GM12878 (cell line): Measurements from ENCODE around the gene TYSND1. TPM values are rescaled to one million over a fixed set of nuclear protein-coding genes. Genes with fewer than 3 reads are reported as not detected.

ENCODE experiments used
- ATAC-seq: fragments of 200-7000 bp; cut with Tn5 transposase; 3 replicates; pipeline ENCODE4 v1.9.1; 2020; ENCODE audit warnings: mild to moderate bottlenecking, moderate library complexity
- BruUV-seq: library from RNA; stranded (reverse); fragments of 400-500 nt; replicated peaks from 2 replicates; lab custom pipeline; 2021; lab: Mats Ljungman, UMichigan
- CTCF ChIA-PET: fragments of 300-600 bp; sonication (Branson Sonifier 250); formaldehyde crosslinking; extraction: SDS; loops from one replicate; lab custom pipeline; 2021; ENCODE audit warnings: inconsistent platforms; lab: Yijun Ruan, JAX
- POLR2A ChIA-PET: fragments of 350-600 bp; formaldehyde crosslinking; extraction: SDS; loops from one replicate; lab custom pipeline; 2021; ENCODE audit warnings: inconsistent platforms; lab: Charles Lee
- RAD21 ChIA-PET: fragments of 300-600 bp; sonication (Branson Sonifier 250); formaldehyde crosslinking; loops from one replicate; lab custom pipeline; 2023; ENCODE audit warnings: antibody characterized with exemption; ENCODE audit not compliant: unreplicated experiment; lab: Charles Lee
- SMC1A ChIA-PET: fragments of 300-600 bp; sonication (Branson Sonifier 250); formaldehyde crosslinking; loops from one replicate; lab custom pipeline; 2023; ENCODE audit not compliant: unreplicated experiment, uncharacterized antibody; lab: Charles Lee
- DNase-seq: peaks from one replicate; pipeline ENCODE4 v3.0.0-alpha.2; 2011; ENCODE audit warnings: low read depth, low spot score
- FAIRE-seq: peaks from 3 replicates; lab custom pipeline; 2011; peaks lifted over from hg19 to GRCh38; lab: Jason Lieb, UNC
- H2AFZ ChIP-seq: 2 replicates; pipeline ENCODE4 v1.6.0; 2011; ENCODE audit warnings: low read depth, low read length, control low read depth; ENCODE audit not compliant: control insufficient read depth
- H3K27ac ChIP-seq: 2 replicates; pipeline ENCODE4 v1.5.1; 2011; ENCODE audit warnings: control low read depth; ENCODE audit not compliant: control insufficient read depth, insufficient read depth
- H3K27me3 ChIP-seq, 2 experiments: replicated peaks in 1 of 2; 2 replicates each; pipeline versions ENCODE4 v1.6.0 to v1.6.1; 2011; ENCODE audit warnings: low read length in 1 of 2; ENCODE audit not compliant: control insufficient read depth in 2 of 2, insufficient read depth in 2 of 2
- H3K36me3 ChIP-seq, 2 experiments: 2 replicates each; pipeline ENCODE4 v1.5.1; 2011; ENCODE audit warnings: low read length in 1 of 2; ENCODE audit not compliant: control insufficient read depth in 2 of 2, insufficient read depth in 2 of 2
- H3K4me1 ChIP-seq: 2 replicates; pipeline ENCODE4 v1.6.1; 2011; ENCODE audit warnings: mild to moderate bottlenecking, low read length, moderate library complexity, mixed read lengths; ENCODE audit not compliant: control insufficient read depth, insufficient read depth
- H3K4me2 ChIP-seq: 2 replicates; pipeline ENCODE4 v1.6.0; 2011; ENCODE audit warnings: control low read depth; ENCODE audit not compliant: control insufficient read depth, insufficient read depth
- H3K4me3 ChIP-seq: fragments of 200-600 bp; sonication (generic); 2 replicates; pipeline ENCODE4 v1.5.1; 2016
- H3K79me2 ChIP-seq: 2 replicates; pipeline ENCODE4 v1.6.0; 2011; ENCODE audit warnings: low read length; ENCODE audit not compliant: control insufficient read depth, insufficient read depth
- H3K9ac ChIP-seq: 2 replicates; pipeline ENCODE4 v1.8.0; 2011; ENCODE audit warnings: low read length, control low read depth, mixed read lengths; ENCODE audit not compliant: control insufficient read depth, insufficient read depth
- H3K9me3 ChIP-seq: replicated peaks from 3 replicates; pipeline ENCODE4 v1.5.1; 2011; ENCODE audit warnings: mild to moderate bottlenecking, low read length; ENCODE audit not compliant: control insufficient read depth, insufficient read depth
- H4K20me1 ChIP-seq: 2 replicates; pipeline ENCODE4 v1.6.0; 2011; ENCODE audit not compliant: control insufficient read depth, insufficient read depth
- ASH2L ChIP-seq: fragments of 300-600, 200-600 bp; sonication (generic); IDR thresholded peaks from 2 replicates; pipeline ENCODE4 v1.6.1; 2017; ENCODE audit warnings: low read depth, mild to moderate bottlenecking, borderline replicate concordance
- CHD2 ChIP-seq: IDR thresholded peaks from 2 replicates; pipeline ENCODE4 v1.6.1; 2011; ENCODE audit warnings: low read depth, low read length, improper control_type of control experiment, borderline replicate concordance
- FOS ChIP-seq: IDR thresholded peaks from 3 replicates; pipeline ENCODE4 v1.6.1; 2011; ENCODE audit warnings: borderline replicate concordance; ENCODE audit not compliant: insufficient read length; ENCODE audit errors: extremely low read depth
- GABPA ChIP-seq: IDR thresholded peaks from 2 replicates; pipeline ENCODE4 v1.6.1; 2014; ENCODE audit warnings: antibody characterized with exemption, low read depth, mild to moderate bottlenecking, inconsistent platforms
- JUND ChIP-seq: IDR thresholded peaks from 2 replicates; pipeline ENCODE4 v1.6.1; 2012; ENCODE audit warnings: low read depth, mild to moderate bottlenecking, low read length, improper control_type of control experiment, moderate library complexity
- LARP7 ChIP-seq: fragments of 450-650 bp; IDR thresholded peaks from 2 replicates; pipeline ENCODE4 v1.6.1; 2017; ENCODE audit warnings: mild to moderate bottlenecking
- NR2C1 ChIP-seq: fragments of 450-650 bp; IDR thresholded peaks from 2 replicates; pipeline ENCODE4 v1.6.1; 2017; ENCODE audit warnings: antibody characterized with exemption, mild to moderate bottlenecking, moderate library complexity
- NRF1 ChIP-seq: conservative IDR thresholded peaks from 2 replicates; pipeline ENCODE4 v1.6.1; 2011; ENCODE audit warnings: mild to moderate bottlenecking, low read depth, low read length, improper control_type of control experiment
- PAX8 ChIP-seq: fragments of 450-650 bp; IDR thresholded peaks from 2 replicates; pipeline ENCODE4 v1.6.1; 2017; ENCODE audit warnings: mild to moderate bottlenecking, moderate library complexity
- POLR2A ChIP-seq: IDR thresholded peaks from 2 replicates; pipeline ENCODE4 v1.6.1; 2011; ENCODE audit warnings: low read depth, mild to moderate bottlenecking, low read length
- RB1 ChIP-seq: fragments of 450-650 bp; formaldehyde crosslinking; IDR thresholded peaks from 2 replicates; pipeline ENCODE4 v1.6.1; 2017; ENCODE audit warnings: mild to moderate bottlenecking, borderline replicate concordance
- SUPT20H ChIP-seq: IDR thresholded peaks from 2 replicates; pipeline ENCODE4 v1.6.1; 2011; ENCODE audit warnings: low read depth, mild to moderate bottlenecking, low read length, moderate library complexity, borderline replicate concordance; ENCODE audit not compliant: control insufficient read depth
- TBL1XR1 ChIP-seq: IDR thresholded peaks from 2 replicates; pipeline ENCODE4 v1.6.1; 2012; ENCODE audit warnings: low read depth, low read length, improper control_type of control experiment
- YY1 ChIP-seq: IDR thresholded peaks from 2 replicates; pipeline ENCODE4 v1.6.1; 2011; ENCODE audit warnings: low read depth, mild to moderate bottlenecking, low read length
- ZNF384 ChIP-seq: IDR thresholded peaks from 2 replicates; pipeline ENCODE4 v1.6.1; 2012; ENCODE audit warnings: low read depth, mild to moderate bottlenecking, low read length, improper control_type of control experiment, borderline replicate concordance
- WGBS: methylation state at CpG from one replicate; pipeline ENCODE4 v1.1.6; 2016; ENCODE audit warnings: low lambda C conversion rate; ENCODE audit not compliant: insufficient replicate concordance, insufficient coverage; ENCODE audit errors: missing lambda C conversion rate; 5-methylcytosine and 5-hydroxymethylcytosine counted together
- in situ Hi-C: fragments of 300-500 bp; cut with MboI; formaldehyde crosslinking; loops from 9 replicates; pipeline ENCODE4 v1.14.3; 2018; ENCODE audit warnings: mixed read lengths
- intact Hi-C: fragments of 100-400 bp; cut with micrococcal nuclease; formaldehyde crosslinking; loops from one replicate; pipeline ENCODE4 v1.14.2; 2022; ENCODE audit not compliant: unreplicated experiment
- polyA plus RNA-seq, 11 experiments: library from polyadenylated mRNA; depleted of rRNA in 4 of 11; unstranded in 6 of 11; stranded (reverse) in 5 of 11; fragments of >200 nt; fragmentation: Nextera tagmentation in 4 of 11; fragmentation: Illumina TruSeq in 1 of 11; extraction: Ambion mirVana in 4 of 11; extraction: Trizol in 1 of 11; gene quantifications; 1 replicate in 1 of 11; 2 replicates in 10 of 11; pipeline versions ENCODE4 v1.2.1 to v1.2.3, GENCODE V29; 2011 to 2016; ENCODE audit warnings: inconsistent platforms in 2 of 11, missing spikeins in 2 of 11, low read depth in 1 of 11
- total RNA-seq, 4 experiments: library from RNA; depleted of rRNA in 3 of 4; stranded (reverse); fragments of >200 nt in 3 of 4; fragmentation: Illumina TruSeq in 1 of 4; extraction: Trizol in 1 of 4; gene quantifications; 2 replicates each; pipeline versions ENCODE4 v1.2.1 to v1.2.3, GENCODE V29; 2013 to 2021
- TF ChIP-seq, protein P1 (sequence below): fragments of 450-650 bp; IDR thresholded peaks from 2 replicates; pipeline ENCODE4 v1.6.1; 2017; ENCODE audit warnings: mild to moderate bottlenecking, moderate library complexity

The TYSND1 gene
- total and polyA plus RNA-seq, 10 of the 15 experiments (the other 5 are each of a cell fraction or from before 2014, with no cell fraction given), result 1.9 to 21.4 (median 12.0) TPM

DNA sequence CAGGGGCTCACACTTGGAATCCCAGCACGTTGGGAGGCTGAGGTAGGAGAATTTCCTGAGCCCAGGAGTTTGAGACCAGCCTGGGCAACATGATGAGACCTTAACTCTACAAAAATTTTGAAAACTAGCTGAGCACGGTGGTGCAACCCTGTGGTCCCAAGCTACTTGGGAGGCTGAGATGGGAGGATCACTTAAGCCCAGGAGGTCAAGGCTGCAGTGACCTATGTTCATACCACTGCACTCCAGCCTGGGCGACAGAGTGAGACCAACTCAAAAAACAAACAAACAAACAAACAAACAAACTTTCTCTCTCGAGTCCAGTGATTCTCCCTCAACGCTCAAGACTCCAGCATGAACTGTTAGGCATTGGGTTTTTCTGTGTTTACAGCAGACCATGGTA, 2.0 kb upstream of the TYSND1 start:
- ChIA-PET CTCF (interaction anchor here (0.6 to 8.4 kb wide), 4 partner anchors 13 to 219 kb away, joined by 3 to 173 read pairs (median 19); no protein-coding TSS in a partner anchor), RAD21 (no interaction called here), SMC1A (interaction anchor here (0.8 to 3.8 kb wide), 3 partner anchors 20 to 73 kb away, joined by 3 to 20 read pairs (median 6); partner anchors contain the start of gene SAR1A), POLR2A (no interaction called here)
- H2AFZ ChIP-seq, result no peak overlapping the region
- H3K27ac ChIP-seq, result no peak overlapping the region
- FAIRE-seq, result no peak
- 84% methylated on average over 5 of the region's 5 CpGs for WGBS
- H3K9ac ChIP-seq, result no peak overlapping the region
- H3K79me2 ChIP-seq, result peaks cover 23% of the 10 kb centered on the region
- H3K27me3 ChIP-seq, result no peaks in the 10 kb centered on the region
- peaks cover 3% of the 10 kb centered on the region; the same call in 1 of the 2 replicates for H3K4me1 ChIP-seq
- H4K20me1 ChIP-seq, result no peaks in the 10 kb centered on the region; the same call in none of the 2 replicates
- no peak overlapping the region for H3K4me2 ChIP-seq
- H3K9me3 ChIP-seq, result no peaks in the 10 kb centered on the region
- no peak for DNase-seq
- TF ChIP-seq YY1 (no peak), JUND (no peak), NR2C1 (no peak), ZNF384 (no peak), LARP7 (no peak), GABPA (no peak), FOS (no peak), POLR2A (no peak), CHD2 (no peak), SUPT20H (no peak), TBL1XR1 (no peak), ASH2L (no peak), NRF1 (no peak), RB1 (no peak), PAX8 (no peak)
- TF ChIP-seq, protein P1, sequence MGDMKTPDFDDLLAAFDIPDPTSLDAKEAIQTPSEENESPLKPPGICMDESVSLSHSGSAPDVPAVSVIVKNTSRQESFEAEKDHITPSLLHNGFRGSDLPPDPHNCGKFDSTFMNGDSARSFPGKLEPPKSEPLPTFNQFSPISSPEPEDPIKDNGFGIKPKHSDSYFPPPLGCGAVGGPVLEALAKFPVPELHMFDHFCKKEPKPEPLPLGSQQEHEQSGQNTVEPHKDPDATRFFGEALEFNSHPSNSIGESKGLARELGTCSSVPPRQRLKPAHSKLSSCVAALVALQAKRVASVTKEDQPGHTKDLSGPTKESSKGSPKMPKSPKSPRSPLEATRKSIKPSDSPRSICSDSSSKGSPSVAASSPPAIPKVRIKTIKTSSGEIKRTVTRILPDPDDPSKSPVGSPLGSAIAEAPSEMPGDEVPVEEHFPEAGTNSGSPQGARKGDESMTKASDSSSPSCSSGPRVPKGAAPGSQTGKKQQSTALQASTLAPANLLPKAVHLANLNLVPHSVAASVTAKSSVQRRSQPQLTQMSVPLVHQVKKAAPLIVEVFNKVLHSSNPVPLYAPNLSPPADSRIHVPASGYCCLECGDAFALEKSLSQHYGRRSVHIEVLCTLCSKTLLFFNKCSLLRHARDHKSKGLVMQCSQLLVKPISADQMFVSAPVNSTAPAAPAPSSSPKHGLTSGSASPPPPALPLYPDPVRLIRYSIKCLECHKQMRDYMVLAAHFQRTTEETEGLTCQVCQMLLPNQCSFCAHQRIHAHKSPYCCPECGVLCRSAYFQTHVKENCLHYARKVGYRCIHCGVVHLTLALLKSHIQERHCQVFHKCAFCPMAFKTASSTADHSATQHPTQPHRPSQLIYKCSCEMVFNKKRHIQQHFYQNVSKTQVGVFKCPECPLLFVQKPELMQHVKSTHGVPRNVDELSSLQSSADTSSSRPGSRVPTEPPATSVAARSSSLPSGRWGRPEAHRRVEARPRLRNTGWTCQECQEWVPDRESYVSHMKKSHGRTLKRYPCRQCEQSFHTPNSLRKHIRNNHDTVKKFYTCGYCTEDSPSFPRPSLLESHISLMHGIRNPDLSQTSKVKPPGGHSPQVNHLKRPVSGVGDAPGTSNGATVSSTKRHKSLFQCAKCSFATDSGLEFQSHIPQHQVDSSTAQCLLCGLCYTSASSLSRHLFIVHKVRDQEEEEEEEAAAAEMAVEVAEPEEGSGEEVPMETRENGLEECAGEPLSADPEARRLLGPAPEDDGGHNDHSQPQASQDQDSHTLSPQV, result no peak
- in situ Hi-C loops, result no loop called here
- no TSS peak for BruUV-seq
- no peak for ATAC-seq
- intact Hi-C loops, result no loop called here
- peaks cover 4 to 7% of the 10 kb centered on the region in 2 experiments; a peak in 3 of 4 replicates for H3K36me3 ChIP-seq
- no peak overlapping the region for H3K4me3 ChIP-seq
